ENCODE data around the gene EML4.

The EML4 gene

DNA sequence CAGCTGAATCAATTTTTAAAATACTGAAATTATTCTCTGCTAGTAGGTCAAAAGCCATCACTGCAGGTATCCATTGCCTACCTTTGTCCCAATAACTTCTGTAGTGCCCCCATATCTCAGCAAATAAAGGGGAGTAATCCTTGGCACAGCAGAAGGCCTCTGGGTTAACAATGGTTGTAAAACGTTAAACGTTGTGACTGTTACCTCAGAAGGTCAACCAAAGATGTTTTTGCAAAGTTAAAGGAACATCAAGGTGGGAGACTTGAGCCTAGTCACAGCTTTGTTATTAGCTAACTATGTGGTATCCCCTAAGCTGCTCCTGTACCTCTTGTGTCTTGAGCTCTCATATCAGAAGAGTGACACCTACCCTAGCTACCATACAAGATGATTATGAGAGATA, 131.4 kb downstream of the EML4 start:
- DNase-seq (ENCODE audit: low read depth), result no peak
- H3K4me3 ChIP-seq (ENCODE audit: low read length), result no peak overlapping the region
- no peak for TF ChIP-seq CTCF (conservative IDR thresholded peaks at IDR 0.05; ENCODE audit: low read length)

- DNase-seq (ENCODE audit: low read depth), result no peak
- no peak overlapping the region for H3K4me3 ChIP-seq (ENCODE audit: low read length)
- TF ChIP-seq CTCF (conservative IDR thresholded peaks at IDR 0.05; ENCODE audit: low read length), result no peak
These were observed 134.1 kb downstream of the EML4 start for GRCh38 chr2:42303252-42303651.

DNA sequence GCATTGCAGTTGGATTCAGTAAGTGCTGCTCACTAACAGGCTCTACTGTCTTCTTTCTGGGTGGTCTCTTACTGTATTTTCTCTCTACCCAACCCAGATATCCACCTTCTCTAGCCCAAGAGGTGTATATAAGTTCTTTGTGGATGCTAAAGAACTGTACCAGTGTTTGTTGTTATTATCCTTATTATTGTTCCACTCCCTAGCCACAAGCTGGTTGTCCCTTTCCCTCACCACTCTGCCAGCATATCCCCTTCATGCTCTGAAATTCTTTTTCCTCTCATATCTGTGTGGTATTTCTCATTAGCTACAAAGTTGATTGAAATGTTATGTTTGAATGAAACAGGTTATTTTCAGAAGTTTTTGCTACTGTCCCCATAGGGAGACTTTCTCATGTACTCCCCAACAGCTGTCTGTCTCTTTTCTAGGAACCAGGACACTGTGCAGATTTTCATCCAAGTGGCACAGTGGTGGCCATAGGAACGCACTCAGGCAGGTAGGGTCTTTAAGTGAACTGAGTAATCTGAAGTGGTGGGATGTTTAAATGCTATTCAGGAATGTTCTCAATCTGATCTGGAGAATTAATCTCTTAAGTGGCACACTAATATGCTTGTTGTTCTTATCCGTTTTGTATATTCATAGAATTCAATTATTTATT, 135.0 kb downstream of the EML4 start:
- no peak for DNase-seq (ENCODE audit: low read depth)
- no peak overlapping the region for H3K4me3 ChIP-seq (ENCODE audit: low read length)
- no peak for TF ChIP-seq CTCF (conservative IDR thresholded peaks at IDR 0.05; ENCODE audit: low read length)

DNA sequence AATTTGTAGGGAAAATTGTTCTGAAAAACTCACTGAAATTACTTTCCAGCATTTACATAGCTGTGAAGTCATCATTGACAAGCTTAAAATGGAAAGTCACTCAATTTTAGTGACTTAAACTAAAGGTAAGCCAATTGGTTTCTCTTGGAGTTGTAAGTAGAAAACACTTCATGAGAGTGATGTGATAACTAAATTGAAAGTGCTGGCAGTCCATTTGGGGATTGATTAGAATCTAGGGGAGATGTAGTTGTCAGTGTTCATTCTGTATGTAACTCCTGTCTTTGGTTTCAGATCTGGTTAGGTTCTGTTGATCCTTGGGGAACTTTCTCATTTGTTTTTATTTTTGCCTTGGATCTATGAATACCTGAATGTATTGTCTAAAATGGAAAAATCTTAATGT, 138.0 kb downstream of the EML4 start:
- TF ChIP-seq CTCF (conservative IDR thresholded peaks at IDR 0.05; ENCODE audit: low read length), result no peak
- DNase-seq (ENCODE audit: low read depth), result no peak

DNA sequence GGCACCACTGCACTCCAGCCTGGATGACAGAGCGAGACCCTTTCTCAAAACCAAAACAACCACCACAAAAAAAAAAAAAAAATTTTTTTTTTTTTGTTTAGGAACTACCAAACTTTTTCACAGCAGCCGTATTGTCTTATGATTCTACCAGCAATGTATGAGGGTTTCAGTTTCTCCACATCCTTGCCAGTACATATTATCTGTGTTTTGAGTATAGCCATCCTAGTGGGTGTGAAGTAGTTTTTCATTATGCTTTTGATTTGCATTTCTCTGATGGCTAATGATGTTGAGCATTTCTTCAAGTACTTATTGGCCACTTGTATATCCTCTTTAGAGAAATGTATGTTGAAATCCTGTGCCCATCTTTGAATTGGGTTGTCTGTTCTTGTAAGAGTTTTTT, 140.2 kb downstream of the EML4 start:
- no peak overlapping the region for H3K4me3 ChIP-seq (ENCODE audit: low read length)

More for the DNA sequence above, 138.0 kb downstream of the EML4 start:
- H3K4me3 ChIP-seq (ENCODE audit: low read length), result no peak overlapping the region

DNA sequence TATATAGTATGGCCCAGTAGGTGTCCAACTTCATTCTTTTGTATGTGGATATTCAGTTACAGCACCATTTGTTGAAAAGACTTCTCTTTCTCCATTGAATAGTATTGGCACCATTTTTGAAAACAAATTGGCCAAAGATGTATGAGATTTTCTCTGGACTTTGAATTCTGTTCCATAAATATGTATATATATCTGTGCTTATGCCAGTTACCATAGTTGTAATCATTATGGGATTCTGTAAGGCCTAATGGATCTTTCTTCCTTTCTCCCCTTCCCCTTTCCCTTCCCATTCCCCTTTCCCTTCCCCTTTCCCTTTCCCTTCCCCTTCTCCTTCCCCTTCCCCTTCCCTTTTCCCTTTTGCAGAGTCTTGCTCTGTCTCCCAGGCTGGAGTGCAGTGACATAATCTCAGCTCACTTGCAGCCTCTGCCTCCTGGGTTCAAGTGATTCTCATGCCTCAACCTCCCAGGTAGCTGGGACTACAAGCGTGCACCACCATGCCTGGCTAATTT, 140.9 kb downstream of the EML4 start:
- no peak for DNase-seq (ENCODE audit: low read depth)
- no peak for TF ChIP-seq CTCF (conservative IDR thresholded peaks at IDR 0.05; ENCODE audit: low read length)
- H3K4me3 ChIP-seq (ENCODE audit: low read length), result no peak overlapping the region

More for the DNA sequence above, 140.2 kb downstream of the EML4 start:
- no peak for DNase-seq (ENCODE audit: low read depth)
- no peak for TF ChIP-seq CTCF (conservative IDR thresholded peaks at IDR 0.05; ENCODE audit: low read length)

DNA sequence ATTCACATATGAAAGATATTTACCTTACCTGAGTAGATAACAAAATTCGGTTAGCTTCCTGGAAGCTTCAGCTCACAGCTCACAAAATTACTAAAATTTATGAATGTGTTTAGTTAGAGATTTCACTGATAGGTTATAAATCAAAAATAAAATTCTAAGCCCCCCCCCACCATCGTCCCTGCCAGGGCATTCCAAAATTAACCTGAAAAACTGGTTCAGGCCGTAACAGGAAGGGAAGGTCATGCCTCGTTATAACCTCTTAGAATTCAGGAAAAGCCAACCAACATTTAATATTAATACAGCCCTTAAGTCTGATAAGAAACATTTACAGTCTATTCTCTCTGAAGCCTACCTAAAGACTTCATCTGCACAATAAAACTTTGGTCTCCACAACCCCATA, 143.0 kb downstream of the EML4 start:
- no peak for DNase-seq (ENCODE audit: low read depth)
- H3K4me3 ChIP-seq (ENCODE audit: low read length), result no peak overlapping the region
- TF ChIP-seq CTCF (conservative IDR thresholded peaks at IDR 0.05; ENCODE audit: low read length), result no peak
